Measurements from ENCODE around the gene SLC9A3.

GRCh38 chr5:452978-453710 is 71.1 kb downstream of the SLC9A3 start:
- TF ChIP-seq POLR2A (IDR thresholded peaks at IDR 0.05) (no peak), CTCF (IDR thresholded peaks at IDR 0.05) (no peak)

All from prostate gland (tissue), 2 donors.